ENCODE results near the gene SHLD2.
A peak's percentile ranks its signal among the peaks of the same experiment; 100 is the strongest.
"Not testable (repeated sequence)": the region's sequence is repeated elsewhere in the genome, so short reads cannot be mapped to it uniquely, and the experiment has no call there.

Gene SHLD2

DNA sequence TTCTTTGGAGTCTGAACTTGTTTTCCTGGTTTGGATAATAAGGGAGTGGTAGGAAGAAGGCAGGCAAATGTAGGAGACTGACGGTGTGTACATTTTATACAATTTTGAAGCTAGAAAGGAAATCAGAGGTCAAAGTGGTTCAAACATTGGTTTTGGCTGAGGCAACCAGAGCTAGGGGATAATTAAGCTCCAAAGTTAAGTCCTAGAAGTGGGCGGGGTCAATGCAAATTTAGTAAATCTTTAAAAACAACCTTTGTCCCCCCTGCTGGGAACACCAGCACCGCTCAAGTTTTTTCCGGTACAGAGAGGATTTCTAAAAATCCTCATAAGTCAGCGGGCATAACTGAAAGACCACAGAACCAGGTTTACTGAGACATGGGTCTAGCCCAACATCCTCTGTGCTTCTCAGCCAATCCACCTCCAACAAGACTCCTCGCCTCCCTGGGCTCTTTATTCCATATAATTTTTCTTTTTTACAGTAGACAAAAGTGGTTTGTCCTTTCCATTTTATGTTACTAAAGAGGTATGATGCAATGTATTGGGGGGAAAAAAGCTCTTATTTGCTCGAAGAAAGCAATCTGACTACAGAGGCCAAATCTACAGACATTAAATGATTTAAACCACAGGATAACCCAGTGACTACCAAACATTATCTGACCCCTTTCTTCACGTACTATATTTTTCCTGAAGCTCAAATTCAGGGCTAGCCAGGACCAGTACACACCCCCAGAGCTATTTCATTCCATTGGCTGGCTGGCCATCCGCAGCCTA is 2.0 kb upstream of the SHLD2 start:
- peaks cover 36% of the 10 kb centered on the region for H3K4me1 ChIP-seq (ENCODE audit: insufficient read depth, low read length)
- no peaks in the 10 kb centered on the region for H3K9me3 ChIP-seq (ENCODE audit: low read length)
- H3K4me3 ChIP-seq (ENCODE audit: low read length): peak overlapping the region; percentile 84
- H2AFZ ChIP-seq (ENCODE audit: low read depth, low read length): no peak overlapping the region
- H3K27me3 ChIP-seq (ENCODE audit: insufficient read depth, low read length): no peaks in the 10 kb centered on the region
- peaks cover 17% of the 10 kb centered on the region for H3K36me3 ChIP-seq (ENCODE audit: insufficient read depth, low read length)

DNA sequence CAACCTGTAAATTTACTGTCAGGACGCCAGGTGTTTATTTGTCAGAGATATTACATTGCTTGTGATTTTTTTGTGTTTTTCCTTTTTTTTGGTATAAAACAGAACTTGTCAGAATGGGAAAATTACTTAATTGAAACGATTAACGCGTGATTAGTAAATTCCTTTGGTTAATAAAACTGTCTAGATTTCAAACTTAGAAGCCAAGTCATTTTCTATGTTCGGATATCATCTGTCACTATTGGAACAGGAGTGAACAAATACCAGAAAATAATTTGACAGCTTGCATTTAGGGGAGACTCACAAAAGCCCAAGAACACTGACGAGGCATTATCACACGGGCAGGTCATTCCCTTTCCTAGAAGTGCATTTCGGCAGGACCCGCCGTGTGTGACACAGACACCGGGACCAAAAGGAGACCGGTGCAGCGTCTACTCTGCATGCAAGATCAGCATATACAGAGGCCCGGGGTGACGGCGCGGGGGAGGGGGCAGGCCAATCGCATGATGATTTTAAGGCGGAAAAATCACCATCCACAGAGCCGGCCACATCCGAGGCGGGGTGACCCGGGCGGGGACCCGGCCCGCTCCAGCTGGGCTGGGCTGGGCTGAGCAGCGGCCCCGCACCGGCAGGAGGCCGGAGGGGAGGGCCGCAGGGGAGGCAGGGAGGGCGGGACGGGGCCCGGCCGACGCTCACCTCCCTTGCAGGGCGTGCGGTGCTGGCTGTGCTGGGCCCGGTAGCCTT is 1.2 kb upstream of the SHLD2 start:
- peak overlapping the region; percentile 84 for H3K4me3 ChIP-seq (ENCODE audit: low read length)
- no peaks in the 10 kb centered on the region for H3K27me3 ChIP-seq (ENCODE audit: insufficient read depth, low read length)
- peaks cover 36% of the 10 kb centered on the region for H3K4me1 ChIP-seq (ENCODE audit: insufficient read depth, low read length)
- peaks cover 14% of the 10 kb centered on the region for H3K36me3 ChIP-seq (ENCODE audit: insufficient read depth, low read length)
- no peaks in the 10 kb centered on the region for H3K9me3 ChIP-seq (ENCODE audit: low read length)
- H2AFZ ChIP-seq (ENCODE audit: low read depth, low read length): peak overlapping the region; percentile 70

DNA sequence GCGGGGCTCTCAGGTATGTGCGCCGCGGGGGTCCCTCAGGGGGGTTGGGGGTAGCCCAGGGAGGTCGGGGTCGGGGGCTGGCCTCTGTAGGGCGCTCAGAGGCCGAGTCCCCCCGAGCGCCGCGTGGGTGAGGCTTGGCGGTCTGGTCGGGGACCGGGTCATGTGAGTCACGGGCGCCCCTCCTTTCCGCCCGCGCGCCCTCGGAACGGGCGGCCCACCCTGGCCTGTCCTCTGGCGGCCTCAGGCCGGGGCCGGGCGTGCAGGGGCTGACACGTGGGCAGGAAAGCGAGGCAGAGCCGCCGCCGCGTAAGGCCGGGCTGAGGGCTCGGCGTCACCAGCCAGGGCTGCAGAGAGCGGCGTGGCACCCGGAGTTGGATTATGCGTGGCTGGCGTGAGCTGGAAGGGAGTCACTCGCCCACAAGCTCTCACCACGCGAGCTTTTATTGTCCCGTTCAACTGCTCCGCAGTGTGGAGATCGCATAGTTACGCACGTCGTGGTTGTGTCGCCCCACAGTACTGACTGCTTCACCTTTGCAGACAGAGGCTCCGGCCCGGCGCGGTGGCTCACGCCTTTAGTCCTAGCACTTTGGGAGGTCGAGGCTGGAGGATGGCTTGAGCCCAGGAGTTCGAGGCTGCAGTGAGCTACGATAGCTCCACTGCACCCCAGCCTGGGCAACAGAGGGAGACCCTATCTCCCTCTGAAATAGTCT is 385 bp downstream of the SHLD2 start:
- H3K9me3 ChIP-seq (ENCODE audit: low read length): no peaks in the 10 kb centered on the region
- peak overlapping the region; percentile 72 for H3K4me3 ChIP-seq (ENCODE audit: low read length)
- H3K27me3 ChIP-seq (ENCODE audit: insufficient read depth, low read length): no peaks in the 10 kb centered on the region
- H2AFZ ChIP-seq (ENCODE audit: low read depth, low read length): peak overlapping the region; percentile 62
- H3K4me1 ChIP-seq (ENCODE audit: insufficient read depth, low read length): peaks cover 34% of the 10 kb centered on the region
- peaks cover 13% of the 10 kb centered on the region for H3K36me3 ChIP-seq (ENCODE audit: insufficient read depth, low read length)

DNA sequence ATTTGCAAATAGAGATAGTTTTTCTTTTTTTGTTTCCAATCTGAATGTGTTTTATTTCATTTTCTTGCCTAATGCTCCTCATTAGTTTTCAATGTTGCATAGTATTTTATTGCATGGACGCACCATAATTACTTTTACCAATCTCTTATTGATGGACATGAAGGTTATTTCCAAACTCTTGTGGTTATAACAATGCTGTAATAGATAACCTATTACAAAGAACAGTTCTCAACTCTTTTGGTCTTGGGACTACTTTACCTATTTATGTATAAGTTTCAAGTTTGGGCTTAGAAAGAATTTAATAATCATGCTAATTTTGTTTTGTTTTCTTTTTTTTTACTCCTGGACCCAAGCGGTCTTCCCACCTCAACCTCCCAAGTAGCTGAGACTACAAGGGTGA is 7.0 kb downstream of the SHLD2 start:
- no peak overlapping the region for H2AFZ ChIP-seq (ENCODE audit: low read depth, low read length)
- H3K36me3 ChIP-seq (ENCODE audit: insufficient read depth, low read length): peaks cover 37% of the 10 kb centered on the region
- no peaks in the 10 kb centered on the region for H3K27me3 ChIP-seq (ENCODE audit: insufficient read depth, low read length)
- no peaks in the 10 kb centered on the region for H3K4me1 ChIP-seq (ENCODE audit: insufficient read depth, low read length)
- no peak overlapping the region for H3K4me3 ChIP-seq (ENCODE audit: low read length)
- peaks cover 1% of the 10 kb centered on the region for H3K9me3 ChIP-seq (ENCODE audit: low read length)

DNA sequence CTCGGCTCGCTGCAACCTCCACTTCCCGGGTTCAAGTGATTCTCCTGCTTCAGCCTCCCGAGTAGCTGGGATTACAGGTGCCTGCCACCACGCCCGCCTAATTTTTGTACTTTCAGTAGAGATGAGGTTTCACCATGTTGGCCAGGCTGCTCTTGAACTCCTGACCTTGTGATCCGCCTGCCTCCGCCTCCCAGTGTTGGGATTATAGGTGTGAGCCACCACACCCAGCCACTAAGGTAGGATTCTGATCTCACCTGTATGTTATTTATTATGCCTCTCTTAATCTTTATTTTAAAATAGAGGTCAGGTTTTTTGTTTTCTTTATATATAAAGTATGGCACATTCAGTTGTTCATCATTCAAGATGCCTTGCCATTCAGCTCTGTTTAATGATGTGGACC is 9.7 kb downstream of the SHLD2 start:
- H3K9me3 ChIP-seq (ENCODE audit: low read length); H3K4me3 ChIP-seq (ENCODE audit: low read length); H2AFZ ChIP-seq (ENCODE audit: low read depth, low read length); H3K4me1 ChIP-seq (ENCODE audit: insufficient read depth, low read length); H3K27me3 ChIP-seq (ENCODE audit: insufficient read depth, low read length): not testable (repeated sequence)
- peaks cover 33% of the 10 kb centered on the region for H3K36me3 ChIP-seq (ENCODE audit: insufficient read depth, low read length)

DNA sequence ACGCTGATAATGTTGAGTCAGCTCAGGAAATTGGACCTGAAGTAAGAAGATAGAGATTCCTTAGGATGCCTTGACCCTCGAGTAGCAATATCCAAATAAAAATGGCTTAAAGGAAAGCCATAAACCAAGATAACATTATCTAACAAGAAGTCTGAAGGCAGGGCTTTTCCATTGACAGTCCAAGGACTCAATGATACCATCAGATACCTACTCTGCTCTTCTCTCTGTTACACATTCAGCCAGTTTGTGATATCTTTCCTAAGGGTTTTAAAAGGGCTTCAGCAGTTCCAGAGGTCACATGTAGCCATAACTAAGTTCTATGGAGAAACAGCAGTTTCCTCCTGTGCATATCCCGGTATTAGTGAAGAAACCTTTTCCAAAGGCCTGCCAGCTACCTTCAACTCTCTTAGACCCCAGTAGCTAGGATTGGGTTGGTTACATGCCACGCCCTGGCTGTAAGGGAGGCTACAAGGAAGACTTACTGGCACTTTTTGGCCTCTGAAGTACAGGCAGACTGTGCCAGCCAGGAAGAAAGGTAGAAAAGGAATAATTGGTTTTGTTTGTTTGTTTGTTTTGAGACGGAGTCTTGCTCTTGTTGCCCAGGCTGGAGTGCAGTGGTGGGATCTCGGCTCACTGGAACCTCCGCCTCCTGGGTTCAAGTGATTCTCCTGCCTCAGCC is 10.6 kb downstream of the SHLD2 start:
- no peak overlapping the region for H2AFZ ChIP-seq (ENCODE audit: low read depth, low read length)
- H3K27me3 ChIP-seq (ENCODE audit: insufficient read depth, low read length): no peaks in the 10 kb centered on the region
- peaks cover 33% of the 10 kb centered on the region for H3K36me3 ChIP-seq (ENCODE audit: insufficient read depth, low read length)
- no peak overlapping the region for H3K4me3 ChIP-seq (ENCODE audit: low read length)
- H3K4me1 ChIP-seq (ENCODE audit: insufficient read depth, low read length): no peaks in the 10 kb centered on the region
- peaks cover 3% of the 10 kb centered on the region for H3K9me3 ChIP-seq (ENCODE audit: low read length)

GRCh38 chr10:87118122-87118521 is 23.1 kb downstream of the SHLD2 start:
- H3K36me3 ChIP-seq (ENCODE audit: insufficient read depth, low read length); H3K9me3 ChIP-seq (ENCODE audit: low read length); H3K4me1 ChIP-seq (ENCODE audit: insufficient read depth, low read length); H2AFZ ChIP-seq (ENCODE audit: low read depth, low read length); H3K4me3 ChIP-seq (ENCODE audit: low read length); H3K27me3 ChIP-seq (ENCODE audit: insufficient read depth, low read length): not testable (repeated sequence)

DNA sequence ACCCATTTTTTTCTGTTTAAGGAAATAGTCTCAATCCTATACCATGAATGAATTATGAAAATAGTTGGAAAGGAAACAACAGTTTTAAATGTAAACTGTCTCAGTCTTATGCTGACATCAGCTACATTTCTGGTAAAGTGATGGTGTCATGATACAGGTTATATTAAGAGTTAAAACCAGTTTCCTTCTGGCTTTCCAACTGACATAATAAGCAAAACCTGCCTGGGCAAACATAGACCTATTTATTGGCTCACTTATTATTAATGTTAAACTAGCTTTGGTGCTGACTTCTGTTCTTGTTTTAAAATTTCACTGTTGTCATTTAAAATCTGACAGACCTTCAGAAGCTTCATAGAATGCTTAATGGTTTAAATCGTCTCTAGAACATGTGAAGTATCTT is 24.0 kb downstream of the SHLD2 start:
- not testable (repeated sequence) for H3K4me1 ChIP-seq (ENCODE audit: insufficient read depth, low read length); H3K4me3 ChIP-seq (ENCODE audit: low read length); H3K36me3 ChIP-seq (ENCODE audit: insufficient read depth, low read length); H3K27me3 ChIP-seq (ENCODE audit: insufficient read depth, low read length); H2AFZ ChIP-seq (ENCODE audit: low read depth, low read length); H3K9me3 ChIP-seq (ENCODE audit: low read length)

DNA sequence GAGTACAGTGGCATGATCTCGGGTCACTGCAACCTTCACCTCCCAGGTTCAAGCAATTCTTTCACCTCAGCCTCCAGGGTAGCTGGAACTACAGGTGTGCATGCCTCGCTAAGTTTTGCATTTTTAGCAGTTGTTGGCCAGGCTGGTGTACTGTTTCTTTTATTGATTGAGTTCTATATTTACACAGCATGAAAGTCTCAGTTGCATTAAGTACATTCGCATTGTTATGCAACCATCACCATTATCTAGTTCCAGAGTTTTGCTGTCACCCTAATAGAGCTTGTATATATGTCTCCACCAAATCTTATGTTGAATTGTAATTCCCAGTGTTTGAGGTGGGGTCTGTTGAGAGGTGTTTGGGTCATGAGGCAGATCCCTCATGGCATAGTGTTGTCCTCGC is 28.3 kb downstream of the SHLD2 start:
- not testable (repeated sequence) for H3K36me3 ChIP-seq (ENCODE audit: insufficient read depth, low read length); H3K27me3 ChIP-seq (ENCODE audit: insufficient read depth, low read length); H2AFZ ChIP-seq (ENCODE audit: low read depth, low read length); H3K4me3 ChIP-seq (ENCODE audit: low read length); H3K4me1 ChIP-seq (ENCODE audit: insufficient read depth, low read length); H3K9me3 ChIP-seq (ENCODE audit: low read length)

- H3K4me3 ChIP-seq (ENCODE audit: low read length); H3K27me3 ChIP-seq (ENCODE audit: insufficient read depth, low read length); H3K36me3 ChIP-seq (ENCODE audit: insufficient read depth, low read length); H2AFZ ChIP-seq (ENCODE audit: low read depth, low read length); H3K9me3 ChIP-seq (ENCODE audit: low read length); H3K4me1 ChIP-seq (ENCODE audit: insufficient read depth, low read length): not testable (repeated sequence)
Observed at GRCh38 chr10:87127048-87127447, 32.0 kb downstream of the SHLD2 start.

DNA sequence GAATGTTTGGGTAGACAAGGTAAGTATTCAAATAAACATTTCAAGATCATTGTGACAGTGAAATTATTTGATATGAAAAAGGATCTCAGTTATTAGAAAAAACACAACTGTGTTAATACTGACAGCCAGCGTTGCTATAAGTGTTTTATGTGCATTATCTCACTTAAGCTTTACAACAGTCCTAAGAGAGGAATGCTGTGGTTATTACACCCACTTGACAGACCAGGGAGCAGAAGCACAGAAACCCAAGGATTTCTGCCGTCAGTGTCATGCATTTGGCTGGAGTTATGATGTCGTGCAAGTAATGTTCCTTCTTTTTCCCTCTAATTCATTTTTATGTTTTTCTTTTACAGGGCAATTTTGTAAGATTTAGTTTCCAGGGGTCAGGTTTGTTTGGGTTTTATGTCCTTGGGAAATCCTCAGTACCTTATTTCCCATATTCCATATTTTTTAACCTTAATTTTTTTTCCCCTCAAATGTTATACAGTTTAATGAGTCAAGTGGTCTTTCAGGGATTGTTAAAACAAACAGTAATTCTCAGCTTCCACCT is 32.7 kb downstream of the SHLD2 start:
- not testable (repeated sequence) for H3K9me3 ChIP-seq (ENCODE audit: low read length); H3K4me1 ChIP-seq (ENCODE audit: insufficient read depth, low read length); H2AFZ ChIP-seq (ENCODE audit: low read depth, low read length); H3K4me3 ChIP-seq (ENCODE audit: low read length); H3K27me3 ChIP-seq (ENCODE audit: insufficient read depth, low read length); H3K36me3 ChIP-seq (ENCODE audit: insufficient read depth, low read length)

GRCh38 chr10:87132176-87132575 is 37.2 kb downstream of the SHLD2 start:
- not testable (repeated sequence) for H3K4me1 ChIP-seq (ENCODE audit: insufficient read depth, low read length); H3K36me3 ChIP-seq (ENCODE audit: insufficient read depth, low read length); H2AFZ ChIP-seq (ENCODE audit: low read depth, low read length); H3K27me3 ChIP-seq (ENCODE audit: insufficient read depth, low read length); H3K4me3 ChIP-seq (ENCODE audit: low read length); H3K9me3 ChIP-seq (ENCODE audit: low read length)

GRCh38 chr10:87133936-87134335 is 38.9 kb downstream of the SHLD2 start:
- not testable (repeated sequence) for H3K27me3 ChIP-seq (ENCODE audit: insufficient read depth, low read length); H2AFZ ChIP-seq (ENCODE audit: low read depth, low read length); H3K36me3 ChIP-seq (ENCODE audit: insufficient read depth, low read length); H3K4me1 ChIP-seq (ENCODE audit: insufficient read depth, low read length); H3K9me3 ChIP-seq (ENCODE audit: low read length); H3K4me3 ChIP-seq (ENCODE audit: low read length)
